Activated naive CD8-positive, alpha-beta T cell (primary cell): ENCODE data around the gene CA5B.
"Not testable (repeated sequence)": the region's sequence is repeated elsewhere in the genome, so short reads cannot be mapped to it uniquely, and the experiment has no call there.

Experiments
- H3K27ac Mint-ChIP-seq: one replicate; pipeline ENCODE4 v1.8.0; 2021; ENCODE audit warnings: mixed read lengths
- H3K27me3 Mint-ChIP-seq: one replicate; pipeline ENCODE4 v1.8.0; 2021; ENCODE audit warnings: mixed read lengths
- H3K36me3 Mint-ChIP-seq: one replicate; pipeline ENCODE4 v1.8.0; 2021; ENCODE audit warnings: mixed read lengths
- H3K4me1 Mint-ChIP-seq: one replicate; pipeline ENCODE4 v1.8.0; 2021; ENCODE audit warnings: low read depth, mixed read lengths
- H3K4me3 Mint-ChIP-seq: one replicate; pipeline ENCODE4 v1.8.0; 2021; ENCODE audit warnings: mild to moderate bottlenecking, mixed read lengths
- H3K9me3 Mint-ChIP-seq: one replicate; pipeline ENCODE4 v1.8.0; 2021; ENCODE audit warnings: low read depth, mixed read lengths

Gene CA5B

GRCh38 chrX:15737190-15737958, 696 bp upstream of the CA5B start:
- Mint-ChIP-seq H3K36me3 (no peaks in the 10 kb centered on the region), H3K9me3 (no peaks in the 10 kb centered on the region), H3K27me3 (no peaks in the 10 kb centered on the region), H3K27ac (peak overlapping the region; percentile 61), H3K4me1 (peaks cover 40% of the 10 kb centered on the region), H3K4me3 (peak overlapping the region; percentile 84)

- H3K4me1 Mint-ChIP-seq, result peaks cover 62% of the 10 kb centered on the region
These were observed 1.8 kb downstream of the CA5B start for GRCh38 chrX:15739886-15740285.

DNA sequence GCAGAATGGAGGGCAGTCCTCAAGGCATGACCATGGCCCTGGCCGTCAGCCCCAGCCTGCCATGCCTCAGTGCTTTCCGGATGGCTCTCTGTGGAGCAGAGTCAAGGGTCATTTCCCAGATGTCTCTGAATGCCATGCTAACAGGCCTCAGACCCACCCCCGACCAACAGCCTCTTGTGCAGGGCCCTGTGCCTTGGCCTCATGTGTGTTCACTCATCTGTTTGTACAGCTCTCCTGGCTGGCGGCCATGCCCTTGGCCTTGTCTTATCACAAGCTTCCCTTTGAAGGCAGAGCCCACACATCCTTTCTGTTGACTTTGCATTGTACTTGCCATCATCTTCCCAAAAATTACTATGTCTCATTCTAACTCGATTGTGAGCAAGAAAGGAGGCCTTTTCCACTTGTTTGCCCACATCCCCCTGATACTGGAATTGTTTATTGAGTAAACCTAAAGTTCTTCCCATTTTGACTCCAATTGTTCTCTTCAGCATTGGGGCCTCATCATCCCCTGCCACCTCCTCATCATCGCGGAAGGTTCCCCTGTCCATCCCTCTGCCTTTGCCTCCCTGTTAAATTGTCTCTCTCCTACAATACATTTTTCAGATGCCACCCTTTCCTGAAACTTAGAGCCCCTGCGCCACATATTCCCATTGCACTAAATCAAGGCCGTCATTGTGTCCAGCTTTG, 6.3 kb downstream of the CA5B start:
- H3K9me3 Mint-ChIP-seq, result no peaks in the 10 kb centered on the region
- peaks cover 9% of the 10 kb centered on the region for H3K36me3 Mint-ChIP-seq
- H3K27ac Mint-ChIP-seq, result peak overlapping the region; percentile 55
- H3K27me3 Mint-ChIP-seq, result no peaks in the 10 kb centered on the region
- peaks cover 74% of the 10 kb centered on the region for H3K4me1 Mint-ChIP-seq
- no peak overlapping the region for H3K4me3 Mint-ChIP-seq

More at GRCh38 chrX:15739886-15740285, 1.8 kb downstream of the CA5B start:
- H3K4me3 Mint-ChIP-seq, result peak overlapping the region; percentile 84
- H3K9me3 Mint-ChIP-seq, result no peaks in the 10 kb centered on the region
- H3K36me3 Mint-ChIP-seq, result peaks cover 3% of the 10 kb centered on the region
- no peak overlapping the region for H3K27ac Mint-ChIP-seq
- H3K27me3 Mint-ChIP-seq, result no peaks in the 10 kb centered on the region

GRCh38 chrX:15745179-15745578, 7.1 kb downstream of the CA5B start:
- H3K4me1 Mint-ChIP-seq, result peaks cover 74% of the 10 kb centered on the region

GRCh38 chrX:15746651-15747050, 8.6 kb downstream of the CA5B start:
- not testable (repeated sequence) for H3K36me3 Mint-ChIP-seq, H3K9me3 Mint-ChIP-seq, H3K4me3 Mint-ChIP-seq, H3K27me3 Mint-ChIP-seq
- peaks cover 83% of the 10 kb centered on the region for H3K4me1 Mint-ChIP-seq
- H3K27ac Mint-ChIP-seq, result peak overlapping the region; percentile 61

More at GRCh38 chrX:15745179-15745578, 7.1 kb downstream of the CA5B start:
- Mint-ChIP-seq H3K27ac (no peak overlapping the region), H3K9me3 (no peaks in the 10 kb centered on the region), H3K4me3 (no peak overlapping the region), H3K27me3 (no peaks in the 10 kb centered on the region), H3K36me3 (peaks cover 9% of the 10 kb centered on the region)

DNA sequence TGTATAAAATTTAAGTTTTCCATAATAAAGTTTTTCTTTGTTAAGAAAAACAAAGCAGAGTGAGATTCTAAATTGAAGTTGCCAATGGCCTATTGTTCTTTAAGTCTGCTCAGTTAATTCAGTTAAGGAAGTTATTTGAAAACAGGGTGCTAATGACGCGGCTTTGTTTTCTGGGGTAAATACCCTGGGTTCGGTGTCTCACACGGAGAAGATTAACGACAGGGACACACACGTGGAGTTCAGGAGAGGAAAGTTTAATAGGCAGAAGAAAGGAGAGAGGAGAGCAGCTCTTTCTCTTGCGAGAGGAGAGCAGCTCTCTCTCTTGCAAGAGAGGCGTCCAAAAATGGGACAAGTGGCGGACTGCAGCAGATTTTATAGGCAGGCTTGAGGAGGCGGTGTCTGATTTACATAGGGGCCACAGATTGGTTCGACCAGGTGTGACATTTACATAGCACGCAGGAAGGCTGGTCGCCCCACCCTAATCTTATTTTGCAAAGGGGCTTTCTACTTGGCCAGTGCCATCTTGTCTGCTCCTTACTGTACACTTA, 9.6 kb downstream of the CA5B start:
- Mint-ChIP-seq H3K4me1 (peaks cover 85% of the 10 kb centered on the region), H3K27ac (peak overlapping the region; percentile 28), H3K9me3 (no peaks in the 10 kb centered on the region), H3K27me3 (no peaks in the 10 kb centered on the region), H3K36me3 (peaks cover 9% of the 10 kb centered on the region), H3K4me3 (no peak overlapping the region)

GRCh38 chrX:15748841-15749240, 10.8 kb downstream of the CA5B start:
- H3K27ac Mint-ChIP-seq, result peak overlapping the region; percentile 94
- peaks cover 82% of the 10 kb centered on the region for H3K4me1 Mint-ChIP-seq
- peaks cover 9% of the 10 kb centered on the region for H3K36me3 Mint-ChIP-seq
- no peaks in the 10 kb centered on the region for H3K9me3 Mint-ChIP-seq
- peak overlapping the region; percentile 27 for H3K4me3 Mint-ChIP-seq
- H3K27me3 Mint-ChIP-seq, result no peaks in the 10 kb centered on the region

DNA sequence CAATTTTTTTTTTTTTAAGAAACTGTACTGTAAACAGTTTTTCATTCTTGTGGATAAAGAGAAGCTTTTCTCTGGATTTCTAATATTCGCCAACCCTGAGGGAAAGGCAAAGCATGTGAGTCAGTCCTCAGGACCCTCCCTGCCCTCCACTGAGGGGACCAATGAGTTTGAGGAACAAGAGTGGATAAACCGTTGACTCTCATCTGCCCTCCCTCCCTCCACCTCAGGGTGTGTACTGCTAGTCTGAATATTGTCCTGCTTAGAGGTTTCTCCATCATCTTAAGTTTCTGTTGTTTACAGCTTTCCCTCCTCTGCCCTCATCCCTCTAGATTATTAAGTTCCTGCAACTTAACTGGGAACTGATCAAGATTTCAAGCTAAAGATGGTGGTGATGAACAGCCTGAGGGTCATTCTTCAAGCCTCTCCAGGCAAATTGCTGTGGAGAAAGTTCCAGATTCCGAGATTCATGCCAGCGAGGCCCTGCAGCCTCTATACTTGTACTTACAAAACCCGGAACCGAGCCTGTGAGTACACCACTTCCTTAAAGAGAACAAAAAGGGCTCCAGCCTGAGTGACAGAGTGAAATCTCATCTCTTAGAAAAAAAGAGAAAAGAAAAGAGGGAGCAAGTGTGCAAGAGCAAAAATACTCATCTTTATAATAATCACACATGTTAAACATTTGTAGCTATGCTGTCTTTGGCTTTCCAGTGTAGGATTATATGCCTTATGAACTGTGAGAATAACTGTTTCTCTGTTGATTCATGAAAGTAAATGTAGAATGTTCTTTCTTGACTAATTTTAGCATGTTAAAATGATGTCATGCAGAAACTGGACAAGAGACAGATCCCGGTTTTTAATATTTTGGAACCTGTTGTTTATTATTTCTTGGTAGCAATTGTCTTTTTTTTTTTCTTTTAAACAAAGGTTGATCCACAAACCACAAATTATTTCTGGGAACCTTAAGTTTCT, 11.9 kb downstream of the CA5B start:
- Mint-ChIP-seq H3K9me3 (no peaks in the 10 kb centered on the region), H3K4me1 (peaks cover 82% of the 10 kb centered on the region), H3K27ac (peak overlapping the region; percentile 94), H3K36me3 (peaks cover 6% of the 10 kb centered on the region), H3K4me3 (peak overlapping the region; percentile 69), H3K27me3 (no peaks in the 10 kb centered on the region)

- H3K4me3 Mint-ChIP-seq, result peak overlapping the region; percentile 69
- H3K9me3 Mint-ChIP-seq, result no peaks in the 10 kb centered on the region
- H3K27me3 Mint-ChIP-seq, result no peaks in the 10 kb centered on the region
- H3K27ac Mint-ChIP-seq, result peak overlapping the region; percentile 94
- H3K36me3 Mint-ChIP-seq, result peaks cover 6% of the 10 kb centered on the region
- H3K4me1 Mint-ChIP-seq, result peaks cover 81% of the 10 kb centered on the region
These were observed 12.6 kb downstream of the CA5B start for GRCh38 chrX:15750611-15751154.

DNA sequence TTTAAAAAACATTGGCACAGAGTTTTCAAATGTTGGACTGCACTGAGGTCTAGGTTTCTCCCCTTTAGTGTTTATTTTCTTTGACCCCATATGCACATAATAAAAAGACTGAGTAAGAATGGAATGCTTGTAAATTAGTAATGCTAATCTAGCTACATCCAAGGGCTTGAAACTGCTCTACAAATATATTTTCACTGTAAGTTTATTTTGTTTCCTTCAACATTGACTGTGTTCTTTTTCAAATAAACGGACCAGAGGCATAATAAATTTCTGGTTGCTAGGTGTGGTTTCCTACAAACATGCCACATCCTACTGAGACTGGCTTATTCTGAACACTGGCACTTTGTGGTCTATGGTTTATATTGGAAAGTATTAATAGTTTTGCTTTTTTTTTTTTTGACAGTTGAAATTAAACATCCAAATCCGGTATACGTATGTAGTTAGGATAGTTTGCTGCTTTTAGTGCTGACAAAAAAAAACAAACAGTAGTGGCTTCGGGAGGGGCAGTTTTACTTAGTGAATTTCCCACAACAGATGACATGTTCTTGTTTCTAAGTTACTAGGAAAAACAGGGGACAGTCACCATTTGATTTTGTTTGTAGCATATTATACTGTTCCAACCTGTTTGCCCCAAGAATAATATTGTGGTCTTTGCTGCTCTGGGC, 13.2 kb downstream of the CA5B start:
- Mint-ChIP-seq H3K36me3 (peaks cover 11% of the 10 kb centered on the region), H3K9me3 (no peaks in the 10 kb centered on the region), H3K4me1 (peaks cover 84% of the 10 kb centered on the region), H3K27ac (peak overlapping the region; percentile 94), H3K27me3 (no peaks in the 10 kb centered on the region), H3K4me3 (peak overlapping the region; percentile 69)

DNA sequence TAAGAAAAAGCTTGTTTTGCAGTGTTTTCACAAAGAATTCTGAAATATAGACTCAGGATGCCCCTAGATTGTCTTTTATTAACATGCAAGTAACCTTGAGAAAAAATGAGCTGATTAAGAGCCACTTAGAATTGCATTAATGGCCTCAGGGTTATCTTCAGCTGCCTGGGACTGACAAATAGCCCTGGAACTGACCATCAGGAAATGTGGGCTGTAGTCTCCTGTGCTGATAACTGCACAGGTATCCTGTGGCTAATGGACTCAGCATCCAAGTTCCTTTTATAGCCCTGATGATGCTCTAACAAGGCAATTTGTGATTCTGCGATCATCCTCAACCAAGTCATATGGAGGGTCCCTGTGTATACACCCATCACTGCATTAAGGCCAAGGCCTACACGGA, 17.0 kb downstream of the CA5B start:
- H3K27ac Mint-ChIP-seq, result no peak overlapping the region
- peaks cover 73% of the 10 kb centered on the region for H3K4me1 Mint-ChIP-seq

GRCh38 chrX:15758140-15758539, 20.1 kb downstream of the CA5B start:
- Mint-ChIP-seq H3K9me3 (no peaks in the 10 kb centered on the region), H3K27ac (peak overlapping the region; percentile 82), H3K27me3 (no peaks in the 10 kb centered on the region), H3K36me3 (peaks cover 6% of the 10 kb centered on the region), H3K4me1 (peaks cover 51% of the 10 kb centered on the region), H3K4me3 (peak overlapping the region; percentile 7)

More for the DNA sequence above, 17.0 kb downstream of the CA5B start:
- H3K36me3 Mint-ChIP-seq, result peaks cover 6% of the 10 kb centered on the region
- no peaks in the 10 kb centered on the region for H3K9me3 Mint-ChIP-seq
- no peak overlapping the region for H3K4me3 Mint-ChIP-seq
- no peaks in the 10 kb centered on the region for H3K27me3 Mint-ChIP-seq

DNA sequence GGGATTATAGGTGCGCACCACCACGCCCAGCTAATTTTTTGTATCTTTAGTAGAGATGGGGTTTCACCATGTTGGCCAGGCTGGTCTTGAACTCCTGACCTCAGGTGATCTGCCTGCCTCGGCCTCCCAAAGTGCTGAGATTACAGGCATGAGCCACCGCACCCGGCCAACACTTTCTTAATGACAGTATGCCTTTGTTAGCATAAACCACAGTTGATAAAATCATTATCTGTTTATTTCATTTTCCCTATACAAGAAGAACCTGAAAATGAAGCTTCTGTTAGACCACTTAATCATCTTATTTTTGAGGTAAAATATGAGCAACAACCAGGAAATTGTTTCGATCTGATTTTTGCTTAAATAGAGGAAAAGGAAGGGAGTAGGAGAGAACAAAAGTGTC, 21.8 kb downstream of the CA5B start:
- peaks cover 38% of the 10 kb centered on the region for H3K4me1 Mint-ChIP-seq
- not testable (repeated sequence) for H3K36me3 Mint-ChIP-seq, H3K9me3 Mint-ChIP-seq, H3K27me3 Mint-ChIP-seq, H3K4me3 Mint-ChIP-seq
- H3K27ac Mint-ChIP-seq, result peak overlapping the region; percentile 54
